H1 (cell line): ENCODE results near the gene SLC22A23. TPM values are rescaled to one million over a fixed set of nuclear protein-coding genes. Genes with fewer than 3 reads are reported as not detected.

Experiments used
- CBX8 ChIP-seq: fragments of 300-800, 300-1000 bp; sonication (generic); IDR thresholded peaks from 2 replicates; pipeline ENCODE4 v1.7.1; 2016; ENCODE audit warnings: low read depth, low read length, borderline replicate concordance
- CHD7 ChIP-seq: fragments of 300-600 bp; sonication (generic); IDR thresholded peaks from 2 replicates; pipeline ENCODE4 v1.7.1; 2012; ENCODE audit warnings: low read length, moderate library complexity, mild to moderate bottlenecking, inconsistent platforms; ENCODE audit not compliant: insufficient replicate concordance
- CREB1 ChIP-seq: IDR thresholded peaks from 2 replicates; pipeline ENCODE4 v1.6.1; 2012; ENCODE audit warnings: inconsistent platforms
- KDM1A ChIP-seq: fragments of 200-600, 300-600 bp; sonication (generic); IDR thresholded peaks from 2 replicates; pipeline ENCODE4 v1.7.1; 2016; ENCODE audit warnings: mild to moderate bottlenecking, low read length, borderline replicate concordance
- MAX ChIP-seq: IDR thresholded peaks from 2 replicates; pipeline ENCODE4 v1.6.1; 2012; ENCODE audit warnings: inconsistent platforms
- RBBP5 ChIP-seq: IDR thresholded peaks from 2 replicates; pipeline ENCODE4 v1.7.1; 2012; ENCODE audit warnings: low read depth, mild to moderate bottlenecking, inconsistent platforms, low read length, moderate library complexity, borderline replicate concordance
- polyA plus RNA-seq, 7 experiments: library from polyadenylated mRNA; depleted of rRNA in 3 of 7; stranded (reverse) in 5 of 7; unstranded in 2 of 7; fragments of >200 nt in 5 of 7; fragments of 200-250 nt in 2 of 7; gene quantifications; 1 replicate in 5 of 7; 2 replicates in 1 of 7; 4 replicates in 1 of 7; pipeline versions ENCODE4 v1.2.1 to v1.2.3, GENCODE V29; 2011 to 2013; ENCODE audit warnings: missing spikeins in 2 of 7, mixed read lengths in 2 of 7
- total RNA-seq: library from RNA; stranded (reverse); fragmentation: NEBNext Ultra II Directional; extraction: Animal tissue kit (Norgen Biotek cat#: 25700); gene quantifications from 2 replicates; pipeline ENCODE4 v1.2.1, GENCODE V29; 2021

SLC22A23 gene
- total and polyA plus RNA-seq, 2 of the 8 experiments (the other 6 are each of a cell fraction or from before 2014, with no cell fraction given), result 9.9 to 38.4 TPM

GRCh38 chr6:3405182-3405518 is 51.7 kb downstream of the SLC22A23 start (continued):
- TF ChIP-seq RBBP5, result no peak
- no peak for TF ChIP-seq CBX8
- TF ChIP-seq CREB1, result no peak
- no peak for TF ChIP-seq CHD7
- TF ChIP-seq KDM1A, result no peak
- no peak for TF ChIP-seq MAX
